Osteoblast (primary cell): Measurements from ENCODE around the gene IFNA13. TPM values are rescaled to one million over a fixed set of nuclear protein-coding genes. Genes with fewer than 3 reads are reported as not detected.

Experiments
- DNase-seq: peaks from one replicate; pipeline ENCODE4 v3.0.0; 2011; ENCODE audit warnings: low spot score, mixed read lengths; ENCODE audit not compliant: insufficient read length; ENCODE audit errors: missing footprints
- H2AFZ ChIP-seq: 2 replicates; pipeline ENCODE4 v1.6.0; 2011; ENCODE audit warnings: mild to moderate bottlenecking, low read length
- H3K27ac ChIP-seq: 2 replicates; pipeline ENCODE4 v1.5.1; 2011; ENCODE audit warnings: mild to moderate bottlenecking, low read depth, low read length, moderate library complexity
- H3K27me3 ChIP-seq: 2 replicates; pipeline ENCODE4 v1.6.0; 2012; ENCODE audit warnings: mild to moderate bottlenecking, control low read depth, inconsistent platforms, low read length, moderate library complexity; ENCODE audit not compliant: insufficient read depth
- H3K36me3 ChIP-seq: 2 replicates; pipeline ENCODE4 v1.5.1; 2011; ENCODE audit warnings: mild to moderate bottlenecking, low read length, control low read depth, moderate library complexity; ENCODE audit not compliant: insufficient read depth
- H3K4me1 ChIP-seq: 2 replicates; pipeline ENCODE4 v1.5.1; 2011; ENCODE audit warnings: mild to moderate bottlenecking, low read length, control low read depth, moderate library complexity; ENCODE audit not compliant: insufficient read depth
- H3K4me2 ChIP-seq: 2 replicates; pipeline ENCODE4 v1.6.0; 2011; ENCODE audit warnings: mild to moderate bottlenecking, low read length; ENCODE audit not compliant: insufficient read depth
- H3K4me3 ChIP-seq: fragments of 200-600 bp; sonication (generic); 3 replicates; pipeline ENCODE4 v1.5.1; 2012; ENCODE audit warnings: mild to moderate bottlenecking, low read length, inconsistent platforms; ENCODE audit not compliant: insufficient read depth
- H3K79me2 ChIP-seq: 2 replicates; pipeline ENCODE4 v1.6.0; 2012; ENCODE audit warnings: mild to moderate bottlenecking, low read length, control low read depth, inconsistent platforms; ENCODE audit not compliant: insufficient read depth
- H3K9me3 ChIP-seq: 2 replicates; pipeline ENCODE4 v1.5.1; 2011; ENCODE audit warnings: low read depth, low read length, control low read depth
- H4K20me1 ChIP-seq: 2 replicates; pipeline ENCODE4 v1.6.0; 2012; ENCODE audit warnings: mild to moderate bottlenecking, low read length, control low read depth; ENCODE audit not compliant: insufficient read depth
- total RNA-seq: library from RNA; depleted of rRNA; stranded (reverse); fragments of >200 nt; gene quantifications from 2 replicates; pipeline ENCODE4 v1.2.3, GENCODE V29; 2012
- TF ChIP-seq, protein P1 (sequence below): IDR thresholded peaks from 2 replicates; pipeline ENCODE4 v1.5.1; 2011; ENCODE audit warnings: mild to moderate bottlenecking, low read depth, low read length, moderate library complexity; ENCODE audit errors: extremely low read depth

IFNA13 gene
- total RNA-seq, 1 donor: not detected

DNA sequence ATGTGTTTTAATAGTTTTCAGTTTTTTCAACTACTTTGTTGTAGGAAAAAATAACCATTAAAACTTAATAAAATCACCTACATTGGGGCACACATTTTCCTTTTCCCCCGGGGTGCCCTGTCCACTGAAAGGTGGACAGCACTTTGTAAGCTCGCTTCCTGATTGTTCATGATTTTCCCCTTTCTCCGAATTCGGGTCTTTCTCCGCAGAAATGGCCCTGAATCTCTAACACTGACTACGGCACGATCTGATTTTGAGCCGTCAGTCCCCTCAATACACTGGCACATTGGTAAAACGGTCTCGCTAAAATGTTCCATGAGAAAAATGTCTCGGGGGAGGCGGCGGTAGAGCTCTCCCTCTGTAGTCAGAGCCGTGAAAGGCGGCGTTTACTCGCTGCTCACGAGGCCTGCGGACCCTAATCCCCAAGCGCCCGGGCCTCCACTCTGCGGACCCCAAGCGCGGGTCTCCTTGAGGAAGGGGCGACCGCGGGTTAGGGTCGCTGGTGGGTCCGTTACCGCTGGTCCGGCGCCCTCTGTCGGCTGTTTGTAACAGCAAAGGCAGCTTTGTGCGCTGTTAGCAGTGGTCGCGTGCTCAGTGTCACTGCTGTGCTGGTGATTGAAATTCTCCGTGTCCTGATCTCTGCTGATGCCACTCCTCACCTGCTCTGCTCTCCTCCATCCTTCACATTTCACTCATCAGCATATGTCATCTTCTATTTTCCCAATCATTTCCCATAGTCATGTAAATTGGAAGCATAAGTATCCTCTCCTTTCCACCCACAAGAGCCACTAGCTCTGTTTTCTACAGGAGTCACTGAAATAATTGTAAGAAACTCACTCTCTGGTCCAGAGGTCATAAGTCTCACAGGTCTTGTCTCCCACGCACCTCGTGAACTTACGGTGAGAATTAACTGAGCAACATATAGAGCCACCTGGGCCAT lies 28.2 kb upstream of the IFNA13 start:
- Histone ChIP-seq H3K4me2 (peak overlapping the region; percentile 88), H3K27ac (no peak overlapping the region), H3K36me3 (no peaks in the 10 kb centered on the region), H3K27me3 (peaks cover 62% of the 10 kb centered on the region), H3K4me1 (peaks cover 8% of the 10 kb centered on the region), H3K4me3 (peak overlapping the region; percentile 65), H3K9me3 (no peaks in the 10 kb centered on the region), H2AFZ (peak overlapping the region; percentile 80), H3K79me2 (no peaks in the 10 kb centered on the region), H4K20me1 (no peaks in the 10 kb centered on the region)
- DNase-seq: peak; percentile 80
- TF ChIP-seq, protein P1, sequence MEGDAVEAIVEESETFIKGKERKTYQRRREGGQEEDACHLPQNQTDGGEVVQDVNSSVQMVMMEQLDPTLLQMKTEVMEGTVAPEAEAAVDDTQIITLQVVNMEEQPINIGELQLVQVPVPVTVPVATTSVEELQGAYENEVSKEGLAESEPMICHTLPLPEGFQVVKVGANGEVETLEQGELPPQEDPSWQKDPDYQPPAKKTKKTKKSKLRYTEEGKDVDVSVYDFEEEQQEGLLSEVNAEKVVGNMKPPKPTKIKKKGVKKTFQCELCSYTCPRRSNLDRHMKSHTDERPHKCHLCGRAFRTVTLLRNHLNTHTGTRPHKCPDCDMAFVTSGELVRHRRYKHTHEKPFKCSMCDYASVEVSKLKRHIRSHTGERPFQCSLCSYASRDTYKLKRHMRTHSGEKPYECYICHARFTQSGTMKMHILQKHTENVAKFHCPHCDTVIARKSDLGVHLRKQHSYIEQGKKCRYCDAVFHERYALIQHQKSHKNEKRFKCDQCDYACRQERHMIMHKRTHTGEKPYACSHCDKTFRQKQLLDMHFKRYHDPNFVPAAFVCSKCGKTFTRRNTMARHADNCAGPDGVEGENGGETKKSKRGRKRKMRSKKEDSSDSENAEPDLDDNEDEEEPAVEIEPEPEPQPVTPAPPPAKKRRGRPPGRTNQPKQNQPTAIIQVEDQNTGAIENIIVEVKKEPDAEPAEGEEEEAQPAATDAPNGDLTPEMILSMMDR: peak; percentile 72

DNA sequence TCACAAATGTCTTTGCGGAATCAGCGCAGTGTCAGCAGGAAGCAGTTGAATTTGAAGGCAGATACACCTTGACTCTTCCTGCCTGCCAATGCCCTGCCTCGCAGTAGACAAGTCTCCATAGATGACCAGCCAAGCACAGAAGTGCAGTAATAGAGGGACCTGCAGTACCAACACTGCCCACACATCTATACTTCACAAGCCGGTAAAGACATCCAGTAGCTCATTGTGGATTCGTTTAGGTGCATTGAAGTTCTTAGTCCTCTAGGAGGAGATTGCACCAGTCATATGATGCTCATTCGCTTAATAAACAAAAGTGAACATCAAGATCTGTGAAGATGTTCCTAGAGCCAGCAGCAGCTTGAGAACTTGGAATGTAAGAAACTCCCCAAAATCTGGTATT lies 24.4 kb upstream of the IFNA13 start:
- peaks cover 80% of the 10 kb centered on the region for H3K27me3 ChIP-seq
- no peak overlapping the region for H3K27ac ChIP-seq
- TF ChIP-seq, protein P1: peak; percentile 38
- H3K4me2 ChIP-seq: no peak overlapping the region
- no peaks in the 10 kb centered on the region for H3K9me3 ChIP-seq
- no peak overlapping the region for H2AFZ ChIP-seq
- no peaks in the 10 kb centered on the region for H4K20me1 ChIP-seq
- H3K79me2 ChIP-seq: no peaks in the 10 kb centered on the region
- H3K4me3 ChIP-seq: no peak overlapping the region
- no peak for DNase-seq
- no peaks in the 10 kb centered on the region for H3K36me3 ChIP-seq
- H3K4me1 ChIP-seq: peaks cover 8% of the 10 kb centered on the region

DNA sequence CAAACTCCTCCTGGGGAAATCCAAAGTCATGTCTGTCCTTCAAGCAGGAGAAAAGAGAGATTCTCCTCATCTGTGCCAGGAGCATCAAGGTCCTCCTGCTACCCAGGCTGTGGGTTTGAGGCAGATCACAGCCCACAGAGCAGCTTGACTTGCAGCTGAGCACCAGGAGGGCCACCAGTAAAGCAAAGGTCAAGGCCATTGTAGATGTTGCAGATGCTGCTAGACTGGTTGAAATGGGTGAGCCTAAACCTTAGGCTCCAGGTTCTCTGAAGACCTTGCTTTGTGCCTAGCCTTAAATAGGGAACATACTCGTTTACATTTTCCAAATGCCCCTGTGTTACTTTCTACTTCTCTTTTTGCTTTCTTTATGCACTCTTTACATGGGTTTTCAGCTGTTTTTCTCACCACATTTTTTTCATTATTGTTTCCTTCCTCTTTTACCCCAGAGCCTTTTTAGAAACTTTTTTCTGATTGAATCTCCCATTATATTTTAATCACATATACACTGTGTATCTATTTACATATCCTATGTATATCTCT lies 17.3 kb upstream of the IFNA13 start, which contains the start of gene IFNA2:
Gene IFNA2, minus strand, starts transcription at position 268 of the 540 bp plus-strand sequence. Its CDS starts 69 bp downstream, at position 199.
- Histone ChIP-seq H3K27ac (no peak within 1 kb of the TSS), H3K79me2 (no peaks in the 10 kb centered on the region), H4K20me1 (no peaks in the 10 kb centered on the region), H3K9me3 (no peaks in the 10 kb centered on the region), H3K4me2 (no peak within 1 kb of the TSS), H3K27me3 (peaks cover 60% of the 10 kb centered on the region), H2AFZ (no peak within 1 kb of the TSS), H3K4me1 (no peaks in the 10 kb centered on the region), H3K4me3 (no peak within 1 kb of the TSS), H3K36me3 (no peaks in the 10 kb centered on the region)
- DNase-seq: no peak
- TF ChIP-seq, protein P1: no peak

DNA sequence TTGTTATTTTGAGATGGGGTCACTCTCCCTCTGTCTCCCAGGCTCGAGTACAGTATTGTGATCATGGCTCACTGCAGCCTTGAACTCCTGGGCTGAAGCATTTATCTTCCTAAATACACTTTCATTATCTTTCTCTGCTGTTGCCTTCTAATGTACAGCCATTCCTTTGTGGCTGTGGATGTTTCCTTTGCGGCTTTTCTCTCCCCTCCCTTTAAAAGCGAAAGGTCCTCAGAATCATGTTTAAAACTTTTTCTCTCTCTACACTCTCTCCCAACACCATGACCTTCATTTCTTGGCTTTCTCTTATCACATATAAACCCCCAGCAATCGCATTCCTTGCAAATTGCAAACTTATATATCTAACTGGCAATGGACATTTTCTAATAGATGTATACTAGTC lies 15.8 kb upstream of the IFNA13 start:
- Histone ChIP-seq H2AFZ (no peak overlapping the region), H3K27ac (no peak overlapping the region), H3K4me2 (no peak overlapping the region), H3K36me3 (no peaks in the 10 kb centered on the region), H3K4me1 (no peaks in the 10 kb centered on the region), H3K27me3 (peaks cover 59% of the 10 kb centered on the region), H3K9me3 (no peaks in the 10 kb centered on the region), H4K20me1 (no peaks in the 10 kb centered on the region), H3K4me3 (no peak overlapping the region), H3K79me2 (no peaks in the 10 kb centered on the region)
- no peak for DNase-seq
- TF ChIP-seq, protein P1: no peak
